HUES48 (cell line): ENCODE data around the gene STK32B.

ENCODE experiments used
- H3K27ac ChIP-seq: one replicate; pipeline ENCODE4 v1.7.0; 2013; ENCODE audit warnings: low read depth, low read length, inconsistent platforms
- H3K27me3 ChIP-seq: 2 replicates; pipeline ENCODE4 v1.6.1; 2013; ENCODE audit warnings: mild to moderate bottlenecking, low read length; ENCODE audit not compliant: control insufficient read depth, insufficient read depth
- H3K36me3 ChIP-seq: 2 replicates; pipeline ENCODE4 v1.6.1; 2013; ENCODE audit warnings: low read length; ENCODE audit not compliant: control insufficient read depth, insufficient read depth
- H3K4me1 ChIP-seq: 2 replicates; pipeline ENCODE4 v1.6.1; 2013; ENCODE audit warnings: mild to moderate bottlenecking, low read length; ENCODE audit not compliant: control insufficient read depth, insufficient read depth
- H3K4me3 ChIP-seq: 2 replicates; pipeline ENCODE4 v1.5.1; 2013; ENCODE audit warnings: mild to moderate bottlenecking, low read depth, low read length
- H3K9ac ChIP-seq: 2 replicates; pipeline ENCODE4 v1.6.1; 2013; ENCODE audit warnings: mild to moderate bottlenecking, low read depth, low read length, moderate library complexity
- H3K9me3 ChIP-seq: 2 replicates; pipeline ENCODE4 v1.6.1; 2013; ENCODE audit warnings: low read length; ENCODE audit not compliant: control insufficient read depth, insufficient read depth

STK32B gene

DNA sequence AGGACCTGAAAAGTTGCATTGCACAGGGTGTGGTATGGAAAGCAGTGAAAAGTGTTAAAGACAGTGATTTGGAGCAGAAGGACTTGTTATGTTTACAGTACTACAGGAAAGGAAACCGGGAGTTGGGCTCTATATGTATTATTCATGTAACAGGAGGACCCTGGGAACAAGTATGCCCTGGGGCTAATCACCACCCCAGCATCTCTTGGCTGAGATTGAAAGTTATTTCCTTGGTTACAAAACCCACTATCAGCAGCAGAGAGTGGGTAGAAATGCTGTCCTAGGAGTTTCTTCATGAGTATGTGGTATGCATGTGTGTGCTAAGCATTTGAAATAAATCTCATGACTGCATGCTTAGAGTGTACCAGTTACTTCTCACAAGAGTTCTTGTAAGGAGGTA is 46.9 kb downstream of the STK32B start:
- Histone ChIP-seq H3K27ac (no peak overlapping the region), H3K9me3 (0 out of 2 replicates have a peak, but pooled peaks cover 3% of the 10 kb centered on the region), H3K36me3 (no peaks in the 10 kb centered on the region), H3K9ac (no peak overlapping the region), H3K27me3 (no peaks in the 10 kb centered on the region), H3K4me3 (no peak overlapping the region), H3K4me1 (peaks cover 3% of the 10 kb centered on the region; the same call in 1 of the 2 replicates)

DNA sequence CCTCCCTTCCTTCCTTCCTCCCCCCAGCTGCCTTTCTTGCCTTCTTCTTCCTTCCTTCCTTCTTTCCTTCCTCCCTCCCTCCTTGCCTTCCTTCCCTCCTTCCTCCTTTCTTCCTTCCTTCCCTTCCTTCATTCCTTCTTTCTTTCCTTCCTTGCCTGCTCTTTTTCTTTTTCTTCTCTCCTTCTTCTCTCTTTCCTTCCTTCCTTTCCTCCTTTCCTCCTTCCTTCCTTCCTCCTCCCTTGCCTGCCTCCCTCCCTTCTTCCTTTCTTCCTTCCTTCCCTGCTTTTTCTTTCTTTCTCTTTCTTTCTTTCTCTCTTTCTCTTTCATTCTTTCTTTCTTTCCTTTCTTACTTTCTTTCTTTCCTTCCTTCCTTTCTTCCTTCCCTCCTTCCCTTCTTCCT is 49.1 kb downstream of the STK32B start:
- no peak overlapping the region for H3K9ac ChIP-seq
- no peak overlapping the region for H3K4me3 ChIP-seq
- H3K4me1 ChIP-seq = peaks cover 3% of the 10 kb centered on the region; the same call in 1 of the 2 replicates
- no peaks in the 10 kb centered on the region for H3K27me3 ChIP-seq
- 0 out of 2 replicates have a peak, but pooled peaks cover 3% of the 10 kb centered on the region for H3K9me3 ChIP-seq
- no peaks in the 10 kb centered on the region for H3K36me3 ChIP-seq
- H3K27ac ChIP-seq = no peak overlapping the region

DNA sequence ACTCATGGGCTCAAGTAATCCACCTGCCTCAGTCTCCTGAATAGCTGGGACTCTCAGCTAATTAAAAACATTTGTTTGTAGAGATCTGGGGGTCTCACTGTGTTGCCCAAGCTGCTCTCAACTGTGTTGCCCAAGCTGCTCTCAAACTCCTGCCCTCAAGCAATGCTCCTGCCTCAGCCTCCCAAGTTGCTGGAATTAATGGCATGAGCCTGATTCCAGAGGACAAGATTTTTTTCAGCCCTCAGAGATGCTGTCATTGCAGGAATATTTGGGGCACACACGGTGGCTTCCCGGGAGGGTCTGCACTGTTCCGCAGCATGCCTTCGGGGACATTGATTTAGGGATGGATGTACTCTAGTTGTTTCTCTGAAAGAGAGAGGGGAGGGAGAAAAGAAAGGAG is 49.7 kb downstream of the STK32B start:
- Histone ChIP-seq H3K36me3 (no peaks in the 10 kb centered on the region), H3K9me3 (0 out of 2 replicates have a peak, but pooled peaks cover 3% of the 10 kb centered on the region), H3K27ac (no peak overlapping the region), H3K9ac (no peak overlapping the region), H3K4me1 (peaks cover 3% of the 10 kb centered on the region; the same call in 1 of the 2 replicates), H3K27me3 (no peaks in the 10 kb centered on the region), H3K4me3 (no peak overlapping the region)

DNA sequence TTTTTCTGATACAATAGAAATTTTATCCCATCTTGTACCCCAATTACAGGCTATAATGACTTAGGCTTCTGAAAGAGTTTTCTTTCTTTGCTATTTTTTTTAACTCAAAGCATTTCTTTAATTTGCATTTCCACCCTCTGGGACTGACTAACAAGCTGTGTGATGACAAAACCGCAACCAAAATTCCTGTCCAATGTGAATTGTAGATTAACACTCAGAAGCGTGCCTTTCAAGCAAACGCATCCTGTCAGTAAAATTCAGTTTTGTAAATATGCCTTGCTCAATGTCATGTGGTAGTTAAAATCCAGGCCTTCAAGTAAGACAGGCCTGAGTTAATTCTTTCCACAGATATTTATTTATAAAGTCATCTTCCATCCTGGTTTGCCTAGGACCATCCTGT is 50.3 kb downstream of the STK32B start:
- no peaks in the 10 kb centered on the region for H3K36me3 ChIP-seq
- no peak overlapping the region for H3K27ac ChIP-seq
- H3K27me3 ChIP-seq = no peaks in the 10 kb centered on the region
- 0 out of 2 replicates have a peak, but pooled peaks cover 3% of the 10 kb centered on the region for H3K9me3 ChIP-seq
- no peak overlapping the region for H3K4me3 ChIP-seq
- H3K4me1 ChIP-seq = no peaks in the 10 kb centered on the region; the same call in 1 of the 2 replicates
- H3K9ac ChIP-seq = no peak overlapping the region

DNA sequence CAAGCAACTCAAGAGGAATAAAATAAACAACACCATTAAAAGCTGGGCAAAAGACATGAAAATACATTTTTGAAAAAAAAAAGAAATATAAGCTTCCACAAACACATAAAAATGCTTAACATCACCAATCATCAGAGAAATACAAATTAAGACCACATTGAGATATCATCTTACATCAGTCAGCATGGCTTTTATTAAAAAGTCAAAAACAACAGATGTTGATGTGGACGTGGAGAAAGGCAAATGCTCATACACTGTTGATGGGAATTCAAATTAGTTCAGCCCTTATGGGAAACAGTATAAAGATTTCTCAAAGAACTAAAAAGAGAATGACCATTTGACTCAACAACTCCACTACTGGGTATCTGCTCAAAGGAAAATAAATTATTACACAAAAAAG is 59.6 kb downstream of the STK32B start:
- Histone ChIP-seq H3K27me3 (no peaks in the 10 kb centered on the region), H3K4me1 (peaks cover 11% of the 10 kb centered on the region), H3K4me3 (no peak overlapping the region), H3K9ac (no peak overlapping the region), H3K27ac (no peak overlapping the region), H3K9me3 (no peaks in the 10 kb centered on the region), H3K36me3 (no peaks in the 10 kb centered on the region)

DNA sequence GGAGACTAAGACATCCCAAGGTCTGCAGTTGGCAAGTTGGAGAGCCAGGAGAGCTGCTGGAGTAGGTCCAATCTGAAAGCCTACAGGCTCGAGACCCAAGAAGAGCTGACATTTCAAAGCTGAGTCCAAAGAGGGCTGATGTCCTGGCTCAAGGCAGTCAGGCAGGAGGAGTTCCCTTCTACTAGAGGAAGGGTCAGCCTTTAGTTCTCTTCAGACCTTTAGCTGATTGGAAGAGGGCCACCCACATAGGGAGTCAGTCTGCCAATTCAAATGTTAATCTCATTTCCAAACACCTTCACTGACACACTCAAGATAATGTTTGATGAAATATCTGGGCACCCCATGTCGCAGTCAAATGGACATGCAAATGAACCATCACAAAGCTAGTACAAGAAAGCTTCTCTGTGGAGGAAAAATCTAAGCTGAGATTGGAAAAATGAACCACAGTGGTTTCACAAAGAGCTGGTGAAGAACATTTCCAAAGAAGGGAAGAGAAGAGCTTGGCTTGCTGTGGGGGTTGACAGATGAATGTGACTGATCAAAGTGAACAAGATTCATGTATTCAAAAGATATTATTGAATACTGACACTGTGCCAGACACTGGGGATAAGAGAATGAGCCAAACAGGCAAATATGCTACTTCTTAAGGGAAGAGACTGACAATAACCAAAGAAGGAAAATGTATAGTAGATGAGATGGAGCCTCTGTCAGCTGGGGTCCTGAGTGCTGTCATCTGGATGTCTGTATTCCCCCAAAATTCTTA is 61.2 kb downstream of the STK32B start:
- Histone ChIP-seq H3K4me3 (no peak overlapping the region), H3K4me1 (peaks cover 11% of the 10 kb centered on the region), H3K27ac (no peak overlapping the region), H3K9me3 (no peaks in the 10 kb centered on the region), H3K36me3 (no peaks in the 10 kb centered on the region), H3K9ac (no peak overlapping the region), H3K27me3 (no peaks in the 10 kb centered on the region)

DNA sequence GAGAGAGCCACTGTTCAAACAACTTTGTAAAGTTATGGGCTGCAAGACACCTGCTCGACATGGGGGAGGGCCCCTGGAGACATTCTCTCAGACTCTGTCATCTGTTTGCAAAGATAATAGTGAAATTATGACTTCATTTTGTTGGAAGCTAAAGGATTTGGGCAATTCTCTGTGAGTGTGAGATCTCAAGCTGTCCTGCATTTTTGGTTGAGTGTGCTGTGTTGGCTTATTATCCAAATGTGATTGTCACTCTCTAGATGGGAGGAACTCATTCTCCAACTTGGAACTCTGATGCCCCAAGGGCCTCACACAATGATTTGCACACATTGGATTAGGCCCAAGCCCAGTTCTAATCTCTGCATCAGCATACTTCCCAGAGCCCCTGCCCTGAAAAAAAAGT is 63.7 kb downstream of the STK32B start:
- Histone ChIP-seq H3K4me3 (no peak overlapping the region), H3K4me1 (peaks cover 11% of the 10 kb centered on the region), H3K9me3 (no peaks in the 10 kb centered on the region), H3K27ac (no peak overlapping the region), H3K36me3 (no peaks in the 10 kb centered on the region), H3K9ac (no peak overlapping the region), H3K27me3 (no peaks in the 10 kb centered on the region)

DNA sequence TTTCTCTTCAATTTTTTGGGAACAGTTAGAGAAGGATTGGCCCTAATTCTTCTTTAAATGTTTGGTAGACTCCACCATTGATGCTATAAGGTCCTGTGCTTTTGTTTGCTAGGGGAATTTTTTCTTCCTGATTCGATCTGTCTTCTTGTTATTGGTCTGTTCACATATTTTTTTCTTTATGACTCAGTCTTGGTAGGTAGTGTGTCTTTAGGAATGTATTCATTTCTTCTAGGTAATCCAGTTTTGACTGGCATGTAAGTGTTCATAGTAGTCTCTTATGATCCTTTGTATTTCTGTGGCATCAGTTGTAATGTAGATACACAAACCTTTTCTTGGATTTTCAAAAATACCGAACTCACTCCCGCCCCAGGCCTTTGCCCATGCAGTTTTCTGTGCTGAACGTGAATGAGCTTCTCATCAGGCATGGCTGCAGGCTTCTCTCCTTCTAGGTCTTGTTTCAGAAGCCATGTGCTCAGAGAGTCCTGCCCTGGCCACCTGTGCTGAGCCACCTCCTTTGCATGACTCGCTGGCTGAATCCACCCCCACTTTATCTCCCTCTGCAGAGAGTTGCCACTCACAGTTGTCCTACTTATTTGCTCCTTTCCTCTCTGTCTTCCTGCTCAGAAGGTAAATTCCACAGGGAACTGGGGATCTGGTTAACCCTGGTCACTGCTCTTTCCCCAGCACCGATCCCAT is 67.0 kb downstream of the STK32B start:
- H3K9ac ChIP-seq = no peak overlapping the region
- H3K4me1 ChIP-seq = no peaks in the 10 kb centered on the region
- H3K27ac ChIP-seq = no peak overlapping the region
- no peaks in the 10 kb centered on the region for H3K9me3 ChIP-seq
- H3K27me3 ChIP-seq = no peaks in the 10 kb centered on the region
- no peak overlapping the region for H3K4me3 ChIP-seq
- no peaks in the 10 kb centered on the region for H3K36me3 ChIP-seq

DNA sequence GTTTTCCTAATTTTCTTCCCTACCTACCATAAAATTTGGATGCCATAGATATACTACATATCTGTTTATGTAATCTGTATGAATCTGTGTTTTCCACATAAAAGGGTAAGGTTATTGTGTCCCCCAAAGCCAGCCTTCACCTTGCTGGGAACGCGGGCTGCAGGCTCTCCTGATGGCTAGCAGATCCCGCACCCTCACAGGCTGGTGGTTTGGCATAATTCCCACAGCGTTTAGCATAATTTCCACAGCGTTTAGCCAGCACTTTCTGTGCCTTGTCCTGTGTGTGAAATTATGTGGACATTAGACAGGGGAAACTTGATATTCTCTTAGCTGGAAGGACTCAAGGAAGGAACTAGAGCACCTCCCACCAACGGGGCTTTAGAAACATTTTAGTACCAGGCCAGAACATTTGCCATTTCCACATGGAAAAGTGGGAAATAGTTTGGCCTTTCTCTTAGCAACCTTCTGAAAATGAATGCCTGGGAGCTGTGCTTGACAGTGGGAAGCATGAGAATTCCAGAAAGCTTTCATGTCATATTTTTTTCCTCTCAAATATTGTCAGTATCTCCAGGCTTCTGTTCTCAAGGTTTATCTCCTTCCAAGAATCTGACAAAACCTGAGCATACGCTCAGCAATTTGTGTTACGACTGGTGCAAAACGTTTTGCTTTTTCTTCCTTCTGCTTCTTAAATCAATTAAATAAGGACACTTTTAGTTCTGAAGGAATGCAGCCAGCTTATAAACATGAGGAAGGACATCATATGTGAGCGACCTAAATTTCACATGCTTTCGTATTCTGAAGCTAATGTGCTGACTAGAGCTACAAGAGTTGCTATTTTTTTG is 67.9 kb downstream of the STK32B start:
- Histone ChIP-seq H3K4me1 (no peaks in the 10 kb centered on the region), H3K27ac (no peak overlapping the region), H3K27me3 (no peaks in the 10 kb centered on the region), H3K4me3 (no peak overlapping the region), H3K36me3 (no peaks in the 10 kb centered on the region), H3K9me3 (no peaks in the 10 kb centered on the region), H3K9ac (no peak overlapping the region)

DNA sequence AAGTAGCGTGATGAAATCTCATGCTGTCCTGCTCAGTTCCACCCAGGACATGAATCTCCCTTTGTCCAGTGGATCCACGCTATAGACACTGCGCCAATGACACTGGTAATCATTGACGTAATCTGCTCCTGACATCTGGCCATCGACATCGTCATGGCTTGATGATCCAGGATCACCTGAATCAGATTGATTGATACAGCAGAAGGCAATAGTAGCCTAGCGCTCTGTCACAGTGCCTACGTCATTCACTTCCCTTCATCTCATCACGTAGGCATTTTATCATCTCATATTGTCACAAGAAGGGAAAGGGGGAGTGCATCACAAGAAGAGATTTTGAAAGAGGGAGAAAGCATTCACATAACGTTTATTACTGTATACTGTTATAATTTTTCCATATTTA is 68.8 kb downstream of the STK32B start:
- no peak overlapping the region for H3K9ac ChIP-seq
- no peaks in the 10 kb centered on the region for H3K36me3 ChIP-seq
- no peaks in the 10 kb centered on the region for H3K27me3 ChIP-seq
- no peak overlapping the region for H3K27ac ChIP-seq
- no peaks in the 10 kb centered on the region for H3K9me3 ChIP-seq
- no peak overlapping the region for H3K4me3 ChIP-seq
- H3K4me1 ChIP-seq = no peaks in the 10 kb centered on the region
